SK-N-MC (cell line): ENCODE measurements around the gene PRRC2B.

Experiments used
- EZH2 ChIP-seq: fragments of 200-600 bp; sonication (generic); IDR thresholded peaks from one replicate; pipeline ENCODE4 v1.6.1; 2017; ENCODE audit warnings: antibody characterized with exemption
- POLR2AphosphoS5 ChIP-seq: IDR thresholded peaks from 2 replicates; pipeline ENCODE4 v1.6.1; 2012; ENCODE audit warnings: mild to moderate bottlenecking, low read depth, low read length, borderline replicate concordance

DNA sequence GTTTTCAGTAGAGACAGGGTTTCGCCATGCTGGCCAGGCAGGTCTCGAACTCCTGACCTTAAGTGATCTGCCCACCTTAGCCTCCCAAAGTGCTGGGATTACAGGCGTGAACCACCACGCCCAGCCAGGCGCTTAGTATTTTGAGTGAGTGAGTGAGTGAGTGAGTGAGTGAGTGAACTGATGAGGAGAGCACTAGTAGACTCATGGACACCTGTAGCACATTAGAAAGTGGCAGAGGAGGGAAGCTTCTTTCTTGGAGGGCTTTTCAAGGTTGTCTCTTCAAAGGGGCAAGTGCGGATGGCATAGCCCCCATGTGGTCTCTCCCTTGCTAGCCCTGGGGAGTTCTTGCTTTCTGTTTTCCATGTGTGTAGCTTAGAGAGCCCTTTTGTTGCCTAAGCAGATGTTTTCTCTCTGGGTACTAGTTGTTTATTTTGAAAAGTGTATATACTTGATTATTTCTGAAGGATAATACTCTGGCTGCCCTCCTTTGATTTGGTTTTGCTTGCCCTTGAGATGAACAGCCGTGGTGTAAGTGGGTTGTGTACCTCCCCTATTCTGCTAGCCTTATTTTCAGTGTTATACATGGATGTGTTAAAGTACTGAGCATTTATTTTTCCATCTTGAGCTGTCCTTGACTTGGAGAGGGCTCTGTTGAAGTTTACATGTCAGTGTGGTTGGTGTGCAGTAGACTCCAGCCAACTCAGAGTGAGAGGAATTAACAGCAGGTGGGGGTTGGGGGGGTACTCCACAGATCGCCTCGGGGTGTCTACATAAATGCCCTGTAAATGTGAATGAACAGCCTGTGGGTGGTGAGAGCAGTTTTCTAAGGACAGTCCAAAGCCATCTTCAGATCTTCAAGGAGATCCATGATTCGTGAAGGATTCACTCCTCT lies 35.5 kb downstream of the PRRC2B start:
- TF ChIP-seq EZH2 (no peak), POLR2AphosphoS5 (no peak)
